HEK293T (cell line): ENCODE measurements around the gene PITPNC1.

ENCODE experiments used
- BHLHE40 ChIP-seq: fragments of 450-650 bp; IDR thresholded peaks from 2 replicates; pipeline ENCODE4 v1.6.1; 2016; ENCODE audit warnings: mild to moderate bottlenecking, moderate library complexity, borderline replicate concordance
- ELF4 ChIP-seq: fragments of 450-650 bp; IDR thresholded peaks from 2 replicates; pipeline ENCODE4 v1.6.1; 2017; ENCODE audit warnings: antibody characterized with exemption
- FOXK2 ChIP-seq: fragments of 450-650 bp; IDR thresholded peaks from 2 replicates; pipeline ENCODE4 v1.6.1; 2016; ENCODE audit warnings: mild to moderate bottlenecking
- HDGF ChIP-seq: fragments of 450-650 bp; IDR thresholded peaks from 2 replicates; pipeline ENCODE4 v1.6.1; 2017; ENCODE audit warnings: antibody characterized with exemption, borderline replicate concordance
- TARDBP ChIP-seq: fragments of 450-650 bp; IDR thresholded peaks from 2 replicates; pipeline ENCODE4 v1.6.1; 2016
- ZNF384 ChIP-seq: fragments of 450-650 bp; IDR thresholded peaks from 2 replicates; pipeline ENCODE4 v1.6.1; 2016

- TF ChIP-seq ZNF384 (no peak), ELF4 (no peak), HDGF (no peak), BHLHE40 (no peak), TARDBP (no peak), FOXK2 (no peak)
Measured at GRCh38 chr17:67517325-67517724, 140.2 kb downstream of the PITPNC1 start.
